Activated CD4-positive, alpha-beta T cell treated with anti-CD3 and anti-CD28 coated beads, Interleukin-10, Interleukin-2, amounts not matched to agents 100 ng/mL and 50 ng/mL, durations not matched to agents 16 hours and 8 hours (primary cell): ENCODE data around the gene KEAP1.

Experiments
- DNase-seq: peaks from one replicate; pipeline ENCODE4 v3.0.0-alpha.2; 2020

Gene KEAP1

GRCh38 chr19:10521461-10522171 is 18.5 kb upstream of the KEAP1 start:
- DNase-seq, result no peak

DNA sequence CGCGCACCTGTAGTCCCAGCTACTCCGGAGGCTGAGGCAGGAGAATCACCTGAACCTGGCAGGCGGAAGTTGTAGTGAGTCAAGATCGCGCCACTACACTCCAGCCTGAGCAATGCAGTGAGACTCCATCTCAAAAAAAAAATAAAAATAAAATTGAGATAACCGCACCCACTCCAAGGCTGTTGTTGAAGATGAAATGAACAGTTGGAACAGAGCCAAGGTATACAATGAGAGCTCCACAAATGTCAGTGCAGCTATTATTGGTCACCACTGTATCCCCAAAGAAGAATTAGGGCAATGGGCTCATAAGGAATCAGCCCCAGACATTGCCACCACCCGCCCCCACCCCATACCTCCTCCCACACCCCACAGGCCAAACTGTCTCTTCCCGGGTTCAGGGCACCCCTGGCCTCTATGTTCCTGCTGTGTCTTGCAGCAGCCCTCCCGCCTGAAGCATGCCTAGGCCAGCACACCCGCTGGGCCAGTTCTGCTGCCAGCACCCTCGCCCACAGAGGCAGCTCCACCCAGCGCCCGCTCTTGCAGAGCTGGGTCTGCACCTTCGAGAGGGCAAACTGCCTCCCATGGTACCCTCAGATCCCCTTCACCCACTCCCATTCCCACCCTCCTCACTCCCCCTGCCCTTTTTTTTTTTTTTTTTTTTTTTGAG is 17.6 kb upstream of the KEAP1 start:
- DNase-seq, result no peak

DNA sequence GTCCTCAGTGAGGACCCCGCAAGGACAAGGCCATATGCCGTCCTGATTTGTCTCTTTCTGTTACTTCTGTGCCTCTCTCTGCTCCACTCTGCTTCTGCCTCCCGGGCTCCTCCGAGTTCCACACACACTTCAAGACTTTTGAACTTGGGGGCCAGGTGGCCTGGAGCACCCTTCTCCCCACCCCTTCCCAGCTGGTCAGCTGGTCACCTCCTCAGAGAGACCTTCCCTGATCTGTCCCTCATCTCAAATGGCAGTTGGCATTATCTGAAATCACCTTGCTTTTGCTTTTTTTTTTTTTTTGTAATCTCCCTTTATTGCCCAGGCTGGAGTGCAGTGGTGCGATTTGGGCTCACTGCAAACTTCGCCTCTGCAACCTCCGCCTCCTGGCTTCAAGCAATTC is 16.3 kb upstream of the KEAP1 start:
- DNase-seq, result no peak

DNA sequence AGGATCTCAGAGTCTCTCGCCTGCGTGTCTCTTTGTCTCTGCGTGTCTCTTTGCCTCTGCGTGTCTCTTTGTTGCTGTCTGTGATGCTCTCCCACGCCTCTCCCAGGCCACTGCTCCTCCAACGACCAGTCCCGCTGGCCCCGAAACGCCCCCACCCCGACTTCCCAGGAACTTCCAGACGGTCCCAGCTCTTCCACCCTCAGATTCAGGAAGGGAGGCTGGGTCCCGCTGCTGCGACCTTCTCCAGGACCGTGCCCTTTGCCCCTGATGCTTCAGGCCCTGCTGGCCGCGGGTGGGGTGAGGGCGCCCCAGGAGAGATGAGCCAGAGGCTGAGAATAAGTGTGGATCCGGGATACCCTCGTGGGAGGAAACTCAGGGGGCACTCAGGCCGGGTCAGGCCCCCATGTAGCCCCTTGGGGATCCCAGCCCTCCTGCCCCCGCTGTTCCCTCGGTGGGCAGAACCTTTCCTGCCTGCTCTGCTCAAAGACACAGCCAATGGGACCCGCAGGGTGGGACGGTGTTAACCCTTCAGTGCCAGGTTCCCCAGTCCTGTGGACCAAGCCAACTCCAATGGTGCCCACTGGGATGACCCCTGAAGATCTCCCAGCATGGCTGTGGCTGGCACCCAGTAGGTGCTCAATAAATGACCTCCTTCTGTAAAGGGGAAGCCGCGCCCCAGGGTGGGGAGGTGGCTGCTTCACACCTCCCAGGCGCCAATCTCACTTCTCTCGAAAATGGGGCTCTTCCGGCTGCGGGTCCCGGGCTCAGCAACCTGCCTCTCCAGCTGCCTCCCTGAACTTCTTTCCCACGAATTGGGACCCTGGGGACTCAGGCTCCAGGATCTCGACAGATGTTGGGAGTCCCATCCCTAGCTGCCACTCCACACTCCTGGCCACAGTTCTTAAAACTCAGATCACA is 15.5 kb upstream of the KEAP1 start:
- DNase-seq, result no peak

DNA sequence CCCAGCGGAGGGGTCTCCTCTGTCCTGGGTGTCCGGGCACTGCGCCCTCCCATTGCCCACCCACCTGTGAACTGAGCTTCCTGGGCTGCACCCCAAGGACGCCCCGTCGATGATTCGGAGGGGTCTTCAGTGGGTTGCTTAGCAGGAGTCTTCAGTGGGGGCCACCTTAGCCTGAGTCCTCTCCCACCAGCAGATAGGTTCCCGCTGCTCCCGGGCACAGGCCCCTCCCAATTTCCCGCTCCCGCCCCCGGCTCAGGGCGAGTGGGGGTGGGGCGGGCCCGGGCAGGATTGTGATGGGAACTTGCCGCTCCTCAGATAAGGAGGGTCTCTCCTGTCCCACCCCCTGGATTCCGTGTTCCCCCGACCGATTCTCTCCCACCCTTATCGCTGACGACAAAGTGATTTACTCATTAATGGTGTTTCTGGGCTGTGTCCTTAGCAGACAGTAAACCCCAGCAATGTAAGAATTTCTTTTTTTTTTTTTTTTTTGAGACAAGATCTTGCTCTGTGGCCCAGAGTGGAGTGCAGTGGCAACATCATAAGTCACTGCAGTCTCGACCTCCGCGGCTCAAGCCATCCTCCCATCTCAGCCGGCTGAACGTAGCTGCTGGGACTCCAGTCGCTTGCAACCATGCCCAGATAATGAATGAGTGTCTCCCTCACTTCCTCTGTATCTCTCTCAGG is 14.7 kb upstream of the KEAP1 start:
- no peak for DNase-seq

DNA sequence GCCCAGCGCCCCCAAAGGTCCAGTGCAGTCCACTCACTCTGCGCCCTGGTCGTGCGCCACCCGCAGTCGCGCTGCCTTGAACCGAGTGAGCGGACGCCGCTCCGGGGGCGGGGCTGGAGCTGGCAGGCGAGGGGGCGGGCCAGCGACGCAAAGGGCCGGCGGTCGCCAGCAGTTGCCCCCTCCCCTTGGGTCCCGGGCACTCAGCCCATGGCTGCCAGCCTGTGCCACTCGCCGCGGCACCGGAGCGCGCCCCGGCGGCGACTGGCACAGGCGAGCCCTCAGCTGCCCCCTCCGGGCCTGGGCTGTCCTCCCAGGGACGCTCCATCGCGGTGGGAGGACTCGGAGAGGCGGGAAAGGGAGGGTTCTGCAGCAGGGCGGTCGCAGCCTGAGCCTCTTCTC is 14.2 kb upstream of the KEAP1 start, which contains the start of gene S1PR5:
Gene S1PR5 (minus strand): TSS at position 87 of the 399 bp plus-strand sequence. CDS start 2,436 bp downstream, outside the sequence.
- DNase-seq, result no peak

DNA sequence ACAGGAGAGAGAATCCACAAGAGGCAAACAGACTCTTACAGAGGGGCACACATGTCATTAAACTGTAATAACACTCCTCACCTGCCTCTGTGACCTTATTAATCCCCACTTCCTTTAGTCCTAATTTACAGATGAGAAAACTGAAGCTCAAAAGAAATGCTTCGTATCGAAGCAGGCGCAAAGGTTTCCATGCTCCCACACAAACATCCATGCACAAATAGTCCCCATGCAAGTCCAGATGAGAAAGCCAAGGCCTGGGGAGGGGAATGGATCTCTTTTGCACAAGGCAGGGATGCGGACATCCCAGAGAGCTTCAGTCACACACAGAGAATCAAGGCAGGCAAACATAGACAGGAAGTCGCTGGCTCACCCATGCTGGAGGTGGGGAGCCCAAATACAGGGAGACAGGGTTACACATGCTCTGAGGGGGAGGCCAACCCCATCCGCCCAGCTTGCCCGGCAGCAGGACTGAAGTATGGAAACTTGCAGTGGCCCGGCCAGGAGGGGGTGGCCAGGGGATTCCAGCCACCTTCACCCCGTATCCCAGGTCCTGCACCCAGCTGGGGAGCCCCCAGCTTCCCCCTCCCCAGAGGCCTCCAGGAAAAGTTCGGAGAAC is 13.6 kb upstream of the KEAP1 start:
- DNase-seq, result no peak

DNA sequence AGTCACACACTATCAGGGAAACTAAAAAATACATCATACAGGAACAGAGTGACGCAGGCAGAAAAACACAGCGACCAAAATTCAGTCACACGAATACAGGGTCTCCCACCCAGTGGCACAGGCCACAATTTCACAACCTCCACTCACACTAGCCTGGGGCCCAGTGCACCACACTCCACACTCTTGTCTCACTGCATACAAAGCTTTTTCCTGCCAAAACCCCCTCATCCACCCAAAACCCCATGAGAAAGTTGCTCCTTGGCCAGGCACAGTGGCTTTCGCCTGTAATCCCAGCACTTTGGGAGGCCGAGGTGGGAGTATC is 12.9 kb upstream of the KEAP1 start:
- DNase-seq, result no peak

GRCh38 chr19:10514211-10515145 is 11.3 kb upstream of the KEAP1 start:
- peak; percentile 41 for DNase-seq

- DNase-seq, result no peak
Measured at GRCh38 chr19:10513223-10513622, 10.1 kb upstream of the KEAP1 start.

GRCh38 chr19:10510301-10510802 is 7.2 kb upstream of the KEAP1 start:
- peak; percentile 52 for DNase-seq

DNA sequence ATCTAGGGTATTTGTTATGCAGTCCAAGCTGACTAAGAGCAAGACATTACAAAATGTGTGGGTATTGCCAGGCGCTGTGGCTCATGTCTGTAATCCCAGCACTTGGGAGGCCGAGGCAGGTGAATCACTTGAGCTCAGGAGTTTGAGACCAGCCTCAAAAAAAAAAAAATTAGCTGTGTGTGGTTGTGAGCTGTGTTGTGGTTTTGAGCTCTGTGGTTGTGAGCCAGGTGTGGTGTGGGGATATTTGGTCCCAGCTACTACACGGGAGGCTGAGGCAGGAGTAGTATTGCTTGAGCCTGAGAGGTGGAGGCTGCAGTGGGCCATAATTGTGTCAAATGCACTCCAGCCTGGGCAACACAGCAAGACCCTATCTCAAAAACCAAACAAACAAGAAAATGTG is 5.6 kb upstream of the KEAP1 start:
- DNase-seq, result peak; percentile 48

DNA sequence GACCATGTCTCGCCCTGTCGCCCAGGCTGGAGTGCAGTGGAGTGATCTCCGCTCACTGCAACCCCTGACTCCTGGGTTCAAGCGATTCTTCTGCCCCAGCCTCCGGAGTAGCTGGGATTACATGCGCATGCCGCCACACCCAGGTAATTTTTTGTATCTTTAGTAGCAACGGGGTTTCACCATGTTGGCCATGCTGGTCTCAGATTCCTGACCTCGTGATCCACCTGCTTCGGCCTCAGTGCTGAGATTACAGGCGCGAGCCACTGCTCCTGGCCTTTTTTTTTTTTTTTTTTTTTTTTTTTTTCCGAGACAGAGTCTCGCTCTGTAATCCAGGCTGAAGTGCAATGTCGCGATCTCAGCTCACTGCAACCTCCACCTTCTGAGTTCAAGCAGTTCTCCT is 4.9 kb upstream of the KEAP1 start:
- DNase-seq, result no peak

DNA sequence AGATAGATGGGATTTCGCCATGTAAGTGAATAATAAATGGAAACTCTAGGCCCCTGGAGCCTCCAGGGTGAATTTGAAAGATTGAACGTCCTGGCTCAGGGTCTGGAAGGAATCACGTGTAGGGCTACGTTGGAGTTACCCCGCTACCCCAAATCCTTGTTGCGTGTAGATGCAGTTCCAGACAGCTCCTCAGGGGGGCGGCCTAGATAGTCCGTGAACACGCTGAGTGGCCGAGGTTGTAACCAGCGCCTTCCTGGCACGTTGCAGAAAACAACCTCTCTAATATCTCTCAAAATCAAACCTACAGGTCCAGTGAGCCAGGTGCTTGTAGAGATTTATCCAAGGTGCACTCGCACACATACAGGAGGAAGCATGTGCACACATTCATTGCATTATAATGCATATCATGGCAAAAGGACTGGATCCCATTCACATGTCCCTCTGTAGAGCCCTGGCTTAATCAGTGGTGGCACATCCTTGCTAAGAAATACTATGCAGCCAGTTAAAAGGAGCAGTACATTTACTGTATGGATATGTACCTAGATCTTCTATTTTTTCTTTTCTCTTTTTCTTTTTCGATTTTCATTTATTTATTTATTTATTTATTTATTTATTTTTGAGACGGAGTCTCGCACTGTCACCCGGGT is 2.5 kb upstream of the KEAP1 start:
- peak; percentile 88 for DNase-seq

DNA sequence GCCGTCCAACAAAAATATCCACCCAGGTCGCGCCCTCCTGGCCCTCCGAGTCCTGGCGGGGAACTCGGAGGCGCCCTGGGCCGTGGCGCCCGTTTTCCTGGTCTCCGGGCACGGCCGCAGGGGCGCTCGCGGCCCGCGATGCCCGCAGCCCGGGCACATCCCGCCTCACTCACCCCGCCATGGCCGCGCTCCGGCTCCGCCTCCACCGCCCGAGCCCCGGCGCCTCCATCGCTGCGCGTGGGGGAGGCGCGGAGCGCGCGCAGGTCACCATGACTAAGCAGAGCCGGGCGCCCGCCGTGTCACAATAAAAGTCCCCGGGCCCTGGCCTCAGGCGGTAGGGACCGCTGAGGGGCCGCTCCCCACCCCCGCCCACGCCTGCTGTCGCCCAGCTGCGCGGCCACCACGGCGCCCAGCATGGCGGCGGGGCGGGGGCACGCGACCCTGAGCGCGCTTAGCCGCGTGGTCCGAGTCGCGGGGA is 593 bp downstream of the KEAP1 start:
- peak; percentile 97 for DNase-seq

- peak; percentile 66 for DNase-seq
Measured at GRCh38 chr19:10501971-10502523, 1.1 kb downstream of the KEAP1 start.

DNA sequence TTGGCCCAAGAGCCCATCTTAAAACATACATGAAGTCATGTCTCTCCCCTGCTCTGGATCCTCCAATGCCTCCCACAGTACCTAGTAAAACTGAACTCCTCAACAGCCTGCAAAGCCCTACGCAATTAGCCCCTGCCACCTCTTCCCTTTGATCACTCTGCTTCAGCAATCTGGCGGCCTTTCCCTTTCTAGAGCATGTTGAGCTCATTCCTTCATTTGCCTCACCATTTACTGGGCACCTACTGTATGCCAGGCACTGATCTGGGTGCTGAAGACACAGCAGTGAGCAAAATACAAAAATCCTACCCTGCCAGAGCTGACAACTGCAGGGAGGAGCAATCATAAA is 2.9 kb downstream of the KEAP1 start:
- no peak for DNase-seq

DNA sequence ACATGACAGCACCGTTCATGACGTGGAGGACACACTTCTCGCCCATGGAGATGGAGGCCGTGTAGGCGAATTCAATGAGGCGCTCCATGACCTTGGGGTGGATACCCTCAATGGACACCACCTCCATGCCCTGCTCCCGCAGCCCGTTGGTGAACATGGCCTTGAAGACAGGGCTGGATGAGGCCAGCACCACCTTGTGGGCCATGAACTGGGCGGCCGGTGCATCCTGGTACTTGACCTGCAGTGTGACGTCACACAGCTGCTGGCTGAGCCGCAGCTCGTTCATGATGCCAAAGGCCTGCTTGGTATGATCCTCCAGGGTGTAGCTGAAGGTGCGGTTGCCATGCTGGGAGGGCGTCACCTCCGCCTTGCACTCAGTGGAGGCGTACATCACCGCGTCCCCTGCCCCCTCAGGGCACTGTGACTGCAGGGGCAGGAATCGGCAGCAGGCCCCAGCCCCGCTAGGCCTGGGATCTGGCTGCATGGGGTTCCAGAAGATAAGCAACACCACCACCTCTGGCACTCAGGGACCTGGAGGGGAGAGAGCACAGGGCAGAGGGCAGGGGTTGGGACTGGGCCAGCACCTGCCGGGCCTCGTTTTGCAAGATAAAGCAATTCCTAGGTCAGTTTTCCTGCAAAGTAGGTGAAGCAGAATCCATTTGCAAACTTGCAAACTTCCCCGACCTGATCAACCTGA is 3.5 kb downstream of the KEAP1 start:
- no peak for DNase-seq

GRCh38 chr19:10497371-10497770 is 5.8 kb downstream of the KEAP1 start:
- DNase-seq, result no peak
